GM12878 (cell line): ENCODE results near the gene KPNA3.

Experiments
- CHD1 ChIP-seq: IDR thresholded peaks from 2 replicates; pipeline ENCODE4 v1.6.1; 2012; ENCODE audit warnings: low read depth, low read length, improper control_type of control experiment
- POLR2A ChIP-seq: IDR thresholded peaks from 2 replicates; pipeline ENCODE4 v1.6.1; 2011; ENCODE audit warnings: low read depth, mild to moderate bottlenecking, low read length
- TF ChIP-seq, protein P1 (sequence below): IDR thresholded peaks from 2 replicates; pipeline ENCODE4 v1.6.1; 2011; ENCODE audit warnings: mild to moderate bottlenecking, low read depth, low read length, moderate library complexity; ENCODE audit not compliant: insufficient replicate concordance
- TF ChIP-seq, protein P2 (sequence below), 3 experiments: IDR thresholded peaks in 2 of 3; conservative IDR thresholded peaks in 1 of 3; 2 replicates each; pipeline ENCODE4 v1.5.1; 2011; ENCODE audit warnings: low read depth in 3 of 3, low read length in 3 of 3, mild to moderate bottlenecking in 3 of 3, control low read depth in 2 of 3, moderate library complexity in 2 of 3, inconsistent platforms in 1 of 3, mixed read lengths in 1 of 3; ENCODE audit not compliant: control insufficient read depth in 2 of 3, insufficient read depth in 1 of 3; ENCODE audit errors: extremely low read depth in 1 of 3
- TF ChIP-seq, protein P3 (sequence below): IDR thresholded peaks from 2 replicates; pipeline ENCODE4 v1.6.1; 2011; ENCODE audit warnings: borderline replicate concordance, low read depth, mild to moderate bottlenecking, moderate library complexity, mixed read lengths, low read length; ENCODE audit not compliant: insufficient read depth; ENCODE audit errors: extremely low read length

DNA sequence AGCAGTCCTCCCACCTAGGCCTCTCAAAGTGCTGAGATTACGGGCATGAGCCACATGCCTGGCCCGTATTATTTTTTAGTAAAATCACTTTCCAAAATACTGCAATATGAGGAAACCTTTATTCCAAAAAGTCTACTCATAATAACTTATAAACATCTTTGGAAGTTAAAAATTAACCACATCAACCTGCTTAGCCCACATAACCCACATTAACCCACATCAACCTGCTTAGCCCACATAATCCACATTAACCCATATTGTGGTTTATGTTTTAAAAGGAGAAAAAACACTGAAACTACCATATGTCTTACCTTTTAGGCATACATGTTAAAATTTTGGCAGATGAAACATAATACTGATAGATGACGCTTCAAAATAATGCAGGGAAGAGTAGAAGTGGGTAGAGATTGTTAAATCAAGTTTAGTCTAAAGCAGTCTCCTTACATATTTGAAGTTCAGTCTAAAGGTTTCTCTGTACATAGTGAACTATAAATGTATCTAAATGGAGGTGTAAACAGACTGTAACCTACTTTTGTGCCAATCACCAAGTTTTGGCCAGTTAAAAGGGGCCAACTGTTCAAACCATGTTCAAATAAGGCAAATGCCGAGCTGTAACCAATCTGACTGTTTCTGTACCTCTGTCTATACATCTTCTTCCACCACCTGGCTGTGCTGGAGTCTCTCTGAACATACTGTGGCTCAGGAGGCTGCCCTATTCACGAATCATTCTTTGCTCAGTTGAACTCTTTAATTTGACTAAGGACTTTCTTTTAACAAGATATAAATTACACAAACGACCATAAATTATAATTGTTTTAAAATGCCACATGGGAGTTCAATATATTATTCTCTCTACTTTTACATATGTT is 14.5 kb downstream of the KPNA3 start:
- TF ChIP-seq, protein P1, sequence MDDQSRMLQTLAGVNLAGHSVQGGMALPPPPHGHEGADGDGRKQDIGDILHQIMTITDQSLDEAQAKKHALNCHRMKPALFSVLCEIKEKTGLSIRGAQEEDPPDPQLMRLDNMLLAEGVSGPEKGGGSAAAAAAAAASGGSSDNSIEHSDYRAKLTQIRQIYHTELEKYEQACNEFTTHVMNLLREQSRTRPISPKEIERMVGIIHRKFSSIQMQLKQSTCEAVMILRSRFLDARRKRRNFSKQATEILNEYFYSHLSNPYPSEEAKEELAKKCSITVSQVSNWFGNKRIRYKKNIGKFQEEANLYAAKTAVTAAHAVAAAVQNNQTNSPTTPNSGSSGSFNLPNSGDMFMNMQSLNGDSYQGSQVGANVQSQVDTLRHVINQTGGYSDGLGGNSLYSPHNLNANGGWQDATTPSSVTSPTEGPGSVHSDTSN: no peak
- TF ChIP-seq POLR2A (no peak), CHD1 (no peak)
- TF ChIP-seq, protein P2, sequence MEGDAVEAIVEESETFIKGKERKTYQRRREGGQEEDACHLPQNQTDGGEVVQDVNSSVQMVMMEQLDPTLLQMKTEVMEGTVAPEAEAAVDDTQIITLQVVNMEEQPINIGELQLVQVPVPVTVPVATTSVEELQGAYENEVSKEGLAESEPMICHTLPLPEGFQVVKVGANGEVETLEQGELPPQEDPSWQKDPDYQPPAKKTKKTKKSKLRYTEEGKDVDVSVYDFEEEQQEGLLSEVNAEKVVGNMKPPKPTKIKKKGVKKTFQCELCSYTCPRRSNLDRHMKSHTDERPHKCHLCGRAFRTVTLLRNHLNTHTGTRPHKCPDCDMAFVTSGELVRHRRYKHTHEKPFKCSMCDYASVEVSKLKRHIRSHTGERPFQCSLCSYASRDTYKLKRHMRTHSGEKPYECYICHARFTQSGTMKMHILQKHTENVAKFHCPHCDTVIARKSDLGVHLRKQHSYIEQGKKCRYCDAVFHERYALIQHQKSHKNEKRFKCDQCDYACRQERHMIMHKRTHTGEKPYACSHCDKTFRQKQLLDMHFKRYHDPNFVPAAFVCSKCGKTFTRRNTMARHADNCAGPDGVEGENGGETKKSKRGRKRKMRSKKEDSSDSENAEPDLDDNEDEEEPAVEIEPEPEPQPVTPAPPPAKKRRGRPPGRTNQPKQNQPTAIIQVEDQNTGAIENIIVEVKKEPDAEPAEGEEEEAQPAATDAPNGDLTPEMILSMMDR (IDR thresholded peaks at IDR 0.05 in 2 of 3, conservative IDR thresholded peaks at IDR 0.05 in 1 of 3; ENCODE audit: control insufficient read depth in 2 of 3, extremely low read depth in 1 of 3, insufficient read depth in 1 of 3, low read depth in 3 of 3, low read length in 3 of 3): no peak
- TF ChIP-seq, protein P3, sequence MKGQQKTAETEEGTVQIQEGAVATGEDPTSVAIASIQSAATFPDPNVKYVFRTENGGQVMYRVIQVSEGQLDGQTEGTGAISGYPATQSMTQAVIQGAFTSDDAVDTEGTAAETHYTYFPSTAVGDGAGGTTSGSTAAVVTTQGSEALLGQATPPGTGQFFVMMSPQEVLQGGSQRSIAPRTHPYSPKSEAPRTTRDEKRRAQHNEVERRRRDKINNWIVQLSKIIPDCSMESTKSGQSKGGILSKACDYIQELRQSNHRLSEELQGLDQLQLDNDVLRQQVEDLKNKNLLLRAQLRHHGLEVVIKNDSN: no peak
